Trophoblast cell (in vitro differentiated cells and primary cell): ENCODE data around the gene HMCES.
"Not testable (repeated sequence)": the region's sequence is repeated elsewhere in the genome, so short reads cannot be mapped to it uniquely, and the experiment has no call there.

Source experiments
- DNase-seq, 2 donors: peaks; one replicate each; pipeline ENCODE4 v3.0.0-alpha.2; 2016
- H2AFZ ChIP-seq: 2 replicates; pipeline ENCODE4 v1.6.1; 2013; ENCODE audit warnings: low read length, moderate library complexity, mild to moderate bottlenecking; ENCODE audit not compliant: insufficient read depth, poor library complexity
- H2AK5ac ChIP-seq: 2 replicates; pipeline ENCODE4 v1.6.1; 2013; ENCODE audit warnings: mild to moderate bottlenecking, low read length
- H2BK120ac ChIP-seq: 2 replicates; pipeline ENCODE4 v1.6.1; 2013; ENCODE audit warnings: low read length, mild to moderate bottlenecking, moderate library complexity; ENCODE audit not compliant: insufficient read depth, poor library complexity
- H2BK12ac ChIP-seq: 2 replicates; pipeline ENCODE4 v1.6.1; 2013; ENCODE audit warnings: mild to moderate bottlenecking, low read length, moderate library complexity
- H2BK5ac ChIP-seq: 2 replicates; pipeline ENCODE4 v1.6.1; 2013; ENCODE audit warnings: low read length, low read depth, moderate library complexity, mild to moderate bottlenecking; ENCODE audit not compliant: poor library complexity
- H3K14ac ChIP-seq: 2 replicates; pipeline ENCODE4 v1.6.1; 2013; ENCODE audit warnings: mild to moderate bottlenecking, low read length
- H3K18ac ChIP-seq: 2 replicates; pipeline ENCODE4 v1.6.1; 2013; ENCODE audit warnings: mild to moderate bottlenecking, low read length
- H3K23ac ChIP-seq: 2 replicates; pipeline ENCODE4 v1.6.1; 2013; ENCODE audit warnings: low read length
- H3K27ac ChIP-seq: 2 replicates; pipeline ENCODE4 v1.5.1; 2013; ENCODE audit warnings: low read depth, mild to moderate bottlenecking, inconsistent platforms, low read length, moderate library complexity
- H3K27me3 ChIP-seq: 2 replicates; pipeline ENCODE4 v1.6.1; 2013; ENCODE audit warnings: inconsistent platforms, mild to moderate bottlenecking, low read length, moderate library complexity; ENCODE audit not compliant: insufficient read depth
- H3K36me3 ChIP-seq, 2 experiments: 1 replicate in 1 of 2; 2 replicates in 1 of 2; pipeline ENCODE4 v1.6.1; 2013; ENCODE audit warnings: low read length in 2 of 2, mild to moderate bottlenecking in 2 of 2, moderate library complexity in 1 of 2; ENCODE audit not compliant: insufficient read depth in 2 of 2, control insufficient read depth in 1 of 2
- H3K4ac ChIP-seq: 2 replicates; pipeline ENCODE4 v1.6.1; 2013; ENCODE audit warnings: low read depth, mild to moderate bottlenecking, low read length, moderate library complexity
- H3K4me1 ChIP-seq, 2 experiments: 1 replicate in 1 of 2; 2 replicates in 1 of 2; pipeline ENCODE4 v1.6.1; 2013; ENCODE audit warnings: low read length in 2 of 2, mild to moderate bottlenecking in 2 of 2, moderate library complexity in 1 of 2; ENCODE audit not compliant: insufficient read depth in 2 of 2, control insufficient read depth in 1 of 2
- H3K4me2 ChIP-seq: 2 replicates; pipeline ENCODE4 v1.6.1; 2013; ENCODE audit warnings: inconsistent platforms, mild to moderate bottlenecking, low read length, moderate library complexity
- H3K4me3 ChIP-seq: 2 replicates; pipeline ENCODE4 v1.5.1; 2013; ENCODE audit warnings: mild to moderate bottlenecking, low read depth, low read length, inconsistent platforms
- H3K79me1 ChIP-seq: one replicate; pipeline ENCODE4 v1.6.1; 2013; ENCODE audit warnings: low read length
- H3K79me2 ChIP-seq: 2 replicates; pipeline ENCODE4 v1.6.1; 2013; ENCODE audit warnings: low read length, mild to moderate bottlenecking; ENCODE audit not compliant: control insufficient read depth, insufficient read depth, poor library complexity
- H3K9ac ChIP-seq: 2 replicates; pipeline ENCODE4 v1.6.1; 2013; ENCODE audit warnings: mild to moderate bottlenecking, low read length
- H3K9me3 ChIP-seq: 2 replicates; pipeline ENCODE4 v1.6.1; 2013; ENCODE audit warnings: low read depth, mild to moderate bottlenecking, control low read depth, inconsistent platforms, low read length; ENCODE audit not compliant: insufficient read depth
- H4K12ac ChIP-seq: 2 replicates; pipeline ENCODE4 v1.6.1; 2013; ENCODE audit warnings: low read depth, mild to moderate bottlenecking, low read length, moderate library complexity
- H4K8ac ChIP-seq: 2 replicates; pipeline ENCODE4 v1.6.1; 2013; ENCODE audit warnings: low read depth, mild to moderate bottlenecking, low read length, moderate library complexity
- H4K91ac ChIP-seq: one replicate; pipeline ENCODE4 v1.6.1; 2013; ENCODE audit warnings: low read depth, mild to moderate bottlenecking, low read length, moderate library complexity
- WGBS: extraction: QIAGEN DNeasy Blood & Tissue Kit; methylation state at CpG from one replicate; pipeline ENCODE4 v1.1.7; 2013; ENCODE audit warnings: missing lambda C conversion rate; ENCODE audit not compliant: insufficient read length, insufficient coverage; ENCODE audit errors: extremely low coverage; 5-methylcytosine and 5-hydroxymethylcytosine counted together

HMCES gene

GRCh38 chr3:129337719-129338118 is 59.0 kb downstream of the HMCES start:
- H3K23ac ChIP-seq, H2AK5ac ChIP-seq, H2BK120ac ChIP-seq, H3K27me3 ChIP-seq, H4K12ac ChIP-seq, H3K36me3 ChIP-seq, H3K4me2 ChIP-seq, H4K8ac ChIP-seq, H3K27ac ChIP-seq, H3K14ac ChIP-seq, H3K79me2 ChIP-seq, H2BK5ac ChIP-seq, H2BK12ac ChIP-seq, H3K4me3 ChIP-seq, H3K79me1 ChIP-seq, H3K18ac ChIP-seq, H3K4ac ChIP-seq, H3K9ac ChIP-seq, DNase-seq, H3K4me1 ChIP-seq, H3K9me3 ChIP-seq, H4K91ac ChIP-seq, H2AFZ ChIP-seq: not testable (repeated sequence)
- no CpG with 5 or more reads among the region's 4 CpGs for WGBS

- no CpG with 5 or more reads among the region's 36 CpGs for WGBS
- not testable (repeated sequence) for H3K79me2 ChIP-seq, H2AFZ ChIP-seq, H3K4ac ChIP-seq, H2BK12ac ChIP-seq, H3K79me1 ChIP-seq, H3K9me3 ChIP-seq, H2AK5ac ChIP-seq, H3K4me3 ChIP-seq, H3K18ac ChIP-seq, H3K4me1 ChIP-seq, DNase-seq, H3K14ac ChIP-seq, H3K23ac ChIP-seq, H4K12ac ChIP-seq, H2BK5ac ChIP-seq, H3K9ac ChIP-seq, H3K4me2 ChIP-seq, H2BK120ac ChIP-seq, H3K36me3 ChIP-seq, H3K27ac ChIP-seq, H3K27me3 ChIP-seq, H4K8ac ChIP-seq, H4K91ac ChIP-seq
Observed at GRCh38 chr3:129339186-129339585, 60.5 kb downstream of the HMCES start.

DNA sequence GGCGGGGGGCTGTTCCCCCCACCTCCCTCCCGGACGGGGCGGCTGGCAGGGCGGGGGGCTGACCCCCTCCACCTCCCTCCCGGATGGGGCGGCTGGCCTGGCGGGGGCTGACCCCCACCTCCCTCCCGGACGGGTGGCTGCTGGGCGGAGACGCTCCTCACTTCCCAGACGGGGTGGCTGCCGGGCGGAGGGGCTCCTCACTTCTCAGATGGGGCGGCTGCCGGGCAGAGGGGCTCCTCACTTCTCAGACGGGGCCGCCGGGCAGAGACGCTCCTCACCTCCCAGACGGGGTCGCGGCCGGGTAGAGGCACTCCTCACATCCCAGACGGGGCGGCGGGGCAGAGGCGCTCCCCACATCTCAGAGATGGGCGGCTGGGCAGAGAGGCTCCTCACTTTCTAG is 61.2 kb downstream of the HMCES start:
- H3K79me1 ChIP-seq, H3K4me3 ChIP-seq, H3K27me3 ChIP-seq, H4K8ac ChIP-seq, H3K9ac ChIP-seq, H3K23ac ChIP-seq, H4K12ac ChIP-seq, H4K91ac ChIP-seq, H3K18ac ChIP-seq, H3K14ac ChIP-seq, H2BK5ac ChIP-seq, H3K4ac ChIP-seq, H2BK12ac ChIP-seq, H3K9me3 ChIP-seq, H3K27ac ChIP-seq, H2AFZ ChIP-seq, H3K79me2 ChIP-seq, DNase-seq, H3K36me3 ChIP-seq, H2BK120ac ChIP-seq, H3K4me2 ChIP-seq, H2AK5ac ChIP-seq: not testable (repeated sequence)
- no CpG with 5 or more reads among the region's 30 CpGs for WGBS
- H3K4me1 ChIP-seq = peaks cover 13% of the 10 kb centered on the region in 2 experiments

DNA sequence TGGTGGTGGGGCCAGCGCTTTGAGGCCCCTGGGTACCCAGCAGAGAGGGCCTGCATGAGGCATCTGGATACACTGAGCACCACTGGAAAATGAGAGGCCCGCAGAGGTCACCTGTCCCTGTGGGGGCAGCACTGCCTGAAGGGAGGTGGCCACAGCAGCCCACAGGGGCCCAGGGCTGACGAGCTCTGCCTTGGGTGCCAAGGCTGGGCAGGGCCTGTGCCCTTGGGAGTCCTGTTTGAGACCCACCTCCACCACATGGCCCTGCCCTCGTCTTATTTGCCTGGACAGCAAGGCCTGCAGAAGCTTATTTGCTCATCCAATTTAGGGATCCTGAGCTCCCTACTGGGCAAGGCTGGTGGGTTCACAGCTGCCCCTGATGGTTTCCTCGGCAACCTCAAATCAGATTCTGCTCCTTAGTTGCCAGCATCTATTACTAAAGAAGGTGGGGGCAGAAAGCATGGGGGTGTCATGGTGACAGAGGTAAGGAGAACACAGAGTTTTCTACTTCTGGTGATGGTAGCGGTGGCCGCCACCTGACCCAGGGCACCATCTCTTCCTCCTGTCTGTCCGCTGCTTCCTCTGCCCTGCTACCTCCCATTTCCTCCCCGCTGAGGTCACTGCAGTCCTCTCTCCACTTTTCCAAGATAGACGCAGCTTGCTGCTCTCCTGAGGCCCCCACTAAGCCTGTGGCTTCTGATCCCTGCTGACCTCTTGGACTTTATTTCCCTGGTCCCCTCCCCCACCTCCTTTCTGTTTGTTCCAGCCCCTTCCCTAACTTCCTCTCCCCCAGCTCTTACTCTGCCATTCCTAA is 62.9 kb downstream of the HMCES start:
- H3K4me1 ChIP-seq = peaks cover 14 to 16% of the 10 kb centered on the region in 2 experiments
- no peak overlapping the region for H2AFZ ChIP-seq
- H3K14ac ChIP-seq = no peak overlapping the region
- H2BK5ac ChIP-seq = no peak overlapping the region
- no peak for DNase-seq
- no peak overlapping the region for H3K4me2 ChIP-seq
- WGBS = no CpG with 5 or more reads among the region's 10 CpGs
- H3K23ac ChIP-seq = no peak overlapping the region
- H3K79me2 ChIP-seq = peaks cover 2% of the 10 kb centered on the region
- no peak overlapping the region for H3K4ac ChIP-seq
- H3K27me3 ChIP-seq = no peaks in the 10 kb centered on the region
- peaks cover 7% of the 10 kb centered on the region for H3K9me3 ChIP-seq
- H3K4me3 ChIP-seq = no peak overlapping the region
- H3K18ac ChIP-seq = no peak overlapping the region
- H4K8ac ChIP-seq = no peak overlapping the region
- no peak overlapping the region for H4K91ac ChIP-seq
- H2BK12ac ChIP-seq = no peak overlapping the region
- no peaks in the 10 kb centered on the region for H3K79me1 ChIP-seq
- H2BK120ac ChIP-seq = no peak overlapping the region
- no peak overlapping the region for H4K12ac ChIP-seq
- no peak overlapping the region for H2AK5ac ChIP-seq
- H3K9ac ChIP-seq = no peak overlapping the region
- no peaks in the 10 kb centered on the region for H3K36me3 ChIP-seq
- no peak overlapping the region for H3K27ac ChIP-seq
